ENCODE measurements around the gene PLEKHB2. TPM values are rescaled to one million over a fixed set of nuclear protein-coding genes. Genes with fewer than 3 reads are reported as not detected.
"Not testable (repeated sequence)": the region's sequence is repeated elsewhere in the genome, so short reads cannot be mapped to it uniquely, and the experiment has no call there.

PLEKHB2 gene
- polyA plus RNA-seq, 2 of the 4 experiments (the other 2 are of a cell fraction) = 57.5 to 76.6 TPM

GRCh38 chr2:131077182-131077846 is 27.8 kb upstream of the PLEKHB2 start (continued):
- TF ChIP-seq HOXB5 (CRISPR knock-in tag; IDR thresholded peaks at IDR 0.05) = no peak

- H3K4me2 ChIP-seq = no peak overlapping the region
- CTCF ChIA-PET = interaction anchor here (1.4 kb wide), 1 partner anchor 281 kb away, joined by 3 read pairs; no protein-coding TSS in a partner anchor
- DNase-seq (ENCODE audit: low read depth in 1 of 2, low spot score in 1 of 2) (no peak), ATAC-seq (no peak), FAIRE-seq (no peak)
- H3K4me1 ChIP-seq = no peaks in the 10 kb centered on the region
- 92% methylated on average over 3 of the region's 3 CpGs for WGBS (ENCODE audit: missing lambda C conversion rate)
- POLR2A ChIA-PET = no interaction called here
- H3K9me3 ChIP-seq = no peaks in the 10 kb centered on the region
- no peak overlapping the region for H3K27ac ChIP-seq
- H3K4me3 ChIP-seq = no peak overlapping the region
- no peak for TF ChIP-seq POLR2AphosphoS2 (conservative IDR thresholded peaks at IDR 0.05; ENCODE audit: low read length)
- TF ChIP-seq HOXB5 (CRISPR knock-in tag; IDR thresholded peaks at IDR 0.05) = no peak
Measured at GRCh38 chr2:131077966-131078365, 27.2 kb upstream of the PLEKHB2 start.

- FAIRE-seq, H3K4me2 ChIP-seq, POLR2A ChIA-PET: not testable (repeated sequence)
Measured at GRCh38 chr2:131079931-131080330, 25.2 kb upstream of the PLEKHB2 start.

GRCh38 chr2:131081190-131081589 is 23.9 kb upstream of the PLEKHB2 start:
- CTCF ChIA-PET = interaction anchor here (0.7 to 1.1 kb wide), 3 partner anchors 15 to 116 kb away, joined by 3 to 4 read pairs (median 3); no protein-coding TSS in a partner anchor
- ATAC-seq = no peak

More at GRCh38 chr2:131079931-131080330, 25.2 kb upstream of the PLEKHB2 start:
- H3K27ac ChIP-seq; H3K9me3 ChIP-seq; ATAC-seq; DNase-seq (ENCODE audit: low read depth in 1 of 2, low spot score in 1 of 2); CTCF ChIA-PET; H3K4me1 ChIP-seq; H3K4me3 ChIP-seq: not testable (repeated sequence)
- WGBS (ENCODE audit: missing lambda C conversion rate) = 93% methylated on average over 6 of the region's 6 CpGs

GRCh38 chr2:131085646-131086045 is 19.5 kb upstream of the PLEKHB2 start:
- Histone ChIP-seq H3K4me2 (no peak overlapping the region), H3K4me1 (no peaks in the 10 kb centered on the region), H3K27ac (no peak overlapping the region), H3K9me3 (no peaks in the 10 kb centered on the region), H3K4me3 (no peak overlapping the region)
- 89% methylated on average over 2 of the region's 2 CpGs for WGBS (ENCODE audit: missing lambda C conversion rate)
- TF ChIP-seq MYC (IDR thresholded peaks at IDR 0.05; ENCODE audit: borderline replicate concordance, low read length) = no peak
- TF ChIP-seq HOXA7 (CRISPR knock-in tag; IDR thresholded peaks at IDR 0.05) = no peak
- TF ChIP-seq CHD4 (IDR thresholded peaks at IDR 0.05; ENCODE audit: borderline replicate concordance) = no peak
- no peak for TF ChIP-seq ELK1 (IDR thresholded peaks at IDR 0.05; ENCODE audit: low read depth, low read length)
- TF ChIP-seq RAD21 (conservative IDR thresholded peaks at IDR 0.05 in 1 of 2, IDR thresholded peaks at IDR 0.05 in 1 of 2) = no peak
- no peak for TF ChIP-seq HMGXB4 (CRISPR knock-in tag; IDR thresholded peaks at IDR 0.05; ENCODE audit: borderline replicate concordance)
- TF ChIP-seq FOSB (CRISPR knock-in tag; IDR thresholded peaks at IDR 0.05) = no peak
- no peak for TF ChIP-seq HDAC2 (IDR thresholded peaks at IDR 0.05)
- no peak for TF ChIP-seq MAZ (IDR thresholded peaks at IDR 0.05; ENCODE audit: borderline replicate concordance, low read depth, low read length)
- no peak for TF ChIP-seq HEYL (CRISPR knock-in tag; IDR thresholded peaks at IDR 0.05)
- TF ChIP-seq ZC3H11A (IDR thresholded peaks at IDR 0.05) = no peak
- TF ChIP-seq RNF2 (IDR thresholded peaks at IDR 0.05; ENCODE audit: borderline replicate concordance, low read depth) = no peak
- no peak for TF ChIP-seq PBX3 (IDR thresholded peaks at IDR 0.05)
- TF ChIP-seq JUN (IDR thresholded peaks at IDR 0.05) = no peak
- TF ChIP-seq PHF8 (IDR thresholded peaks at IDR 0.05; ENCODE audit: borderline replicate concordance, low read depth) = no peak
- TF ChIP-seq RARB (CRISPR knock-in tag; IDR thresholded peaks at IDR 0.05) = no peak
- no peak for TF ChIP-seq EP300 (IDR thresholded peaks at IDR 0.05)
- ATAC-seq (peak in 1 of 2 experiments; percentile 28; a peak in 3 of 6 replicates), DNase-seq (ENCODE audit: low read depth in 1 of 2, low spot score in 1 of 2) (no peak), FAIRE-seq (no peak)
- ChIA-PET POLR2A (no interaction called here), CTCF (interaction anchor here (1.5 kb wide), 1 partner anchor 13 kb away, joined by 3 read pairs; no protein-coding TSS in a partner anchor)

More at GRCh38 chr2:131081190-131081589, 23.9 kb upstream of the PLEKHB2 start:
- POLR2A ChIA-PET = no interaction called here
- Histone ChIP-seq H3K4me2 (no peak overlapping the region), H3K4me3 (no peak overlapping the region), H3K9me3 (no peaks in the 10 kb centered on the region), H3K27ac (no peak overlapping the region), H3K4me1 (no peaks in the 10 kb centered on the region)
- WGBS (ENCODE audit: missing lambda C conversion rate) = 100% methylated on average over 4 of the region's 4 CpGs
- no peak for FAIRE-seq
- DNase-seq (ENCODE audit: low read depth in 1 of 2, low spot score in 1 of 2) = no peak
- no peak for TF ChIP-seq GATA3 (IDR thresholded peaks at IDR 0.05; ENCODE audit: borderline replicate concordance)
- no peak for TF ChIP-seq E2F6 (IDR thresholded peaks at IDR 0.05; ENCODE audit: borderline replicate concordance, low read depth)
- no peak for TF ChIP-seq JUNB (IDR thresholded peaks at IDR 0.05)
- TF ChIP-seq RARB (CRISPR knock-in tag; IDR thresholded peaks at IDR 0.05) = no peak
- no peak for TF ChIP-seq TFCP2L1 (CRISPR knock-in tag; IDR thresholded peaks at IDR 0.05)

Data from A549 (cell line).